ENCODE results near the gene GOLPH3L. TPM values are rescaled to one million over a fixed set of nuclear protein-coding genes. Genes with fewer than 3 reads are reported as not detected.

Gene GOLPH3L
- total and polyA plus RNA-seq, 2 experiments from 2014 or later: 23.5 to 29.6 TPM

DNA sequence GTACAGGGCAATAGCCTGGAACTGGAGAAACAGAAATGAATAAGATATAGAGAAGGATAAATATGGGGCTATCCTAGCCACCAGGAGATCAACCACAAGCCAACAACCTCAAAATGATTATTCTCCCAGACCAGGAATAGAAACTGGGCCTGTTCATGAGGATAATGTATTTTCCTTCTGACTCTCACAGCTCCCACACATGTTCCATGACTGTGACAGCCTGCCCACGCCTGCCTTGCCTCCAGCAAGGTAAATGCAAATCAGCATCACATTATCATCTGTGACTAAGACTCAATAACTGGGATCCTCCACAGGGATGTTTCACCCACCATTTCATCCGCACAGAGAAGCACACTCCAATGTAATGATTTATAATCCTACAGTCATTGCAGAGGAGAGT, 70.8 kb downstream of the GOLPH3L start:
- Histone ChIP-seq H3K79me2 (replicated peaks; ENCODE audit: insufficient read depth) (peaks cover 53% of the 10 kb centered on the region), H2AFZ (no peak overlapping the region), H3K27ac (ENCODE audit: low read depth) (peak overlapping the region; percentile 51; the same call in 1 of the 2 replicates), H3K27me3 (ENCODE audit: insufficient read depth) (no peaks in the 10 kb centered on the region), H3K36me3 (ENCODE audit: insufficient read depth) (peaks cover 40% of the 10 kb centered on the region), H3K9me2 (ENCODE audit: insufficient read depth) (no peaks in the 10 kb centered on the region), H3K4me3 (no peak overlapping the region), H3K4me2 (no peak overlapping the region), H4K20me1 (replicated peaks; ENCODE audit: insufficient read depth) (peaks cover 10% of the 10 kb centered on the region), H3F3A (replicated peaks; ENCODE audit: low read depth) (peaks cover 29% of the 10 kb centered on the region), H3K4me1 (ENCODE audit: insufficient read depth) (peaks cover 28% of the 10 kb centered on the region)
- no peak for DNase-seq (ENCODE audit: low spot score)
- H3K27me3 Mint-ChIP-seq (ENCODE audit: insufficient read depth, low read depth, poor library complexity): peaks cover 4% of the 10 kb centered on the region
- H3K4me1 Mint-ChIP-seq: peaks cover 44% of the 10 kb centered on the region
- no peaks in the 10 kb centered on the region for H3K9me3 Mint-ChIP-seq
- peaks cover 69% of the 10 kb centered on the region for H3K36me3 Mint-ChIP-seq (ENCODE audit: low read depth)
- H3K27ac Mint-ChIP-seq: no peak overlapping the region
- H3K4me3 Mint-ChIP-seq: no peak overlapping the region
- TF ChIP-seq, protein P1, sequence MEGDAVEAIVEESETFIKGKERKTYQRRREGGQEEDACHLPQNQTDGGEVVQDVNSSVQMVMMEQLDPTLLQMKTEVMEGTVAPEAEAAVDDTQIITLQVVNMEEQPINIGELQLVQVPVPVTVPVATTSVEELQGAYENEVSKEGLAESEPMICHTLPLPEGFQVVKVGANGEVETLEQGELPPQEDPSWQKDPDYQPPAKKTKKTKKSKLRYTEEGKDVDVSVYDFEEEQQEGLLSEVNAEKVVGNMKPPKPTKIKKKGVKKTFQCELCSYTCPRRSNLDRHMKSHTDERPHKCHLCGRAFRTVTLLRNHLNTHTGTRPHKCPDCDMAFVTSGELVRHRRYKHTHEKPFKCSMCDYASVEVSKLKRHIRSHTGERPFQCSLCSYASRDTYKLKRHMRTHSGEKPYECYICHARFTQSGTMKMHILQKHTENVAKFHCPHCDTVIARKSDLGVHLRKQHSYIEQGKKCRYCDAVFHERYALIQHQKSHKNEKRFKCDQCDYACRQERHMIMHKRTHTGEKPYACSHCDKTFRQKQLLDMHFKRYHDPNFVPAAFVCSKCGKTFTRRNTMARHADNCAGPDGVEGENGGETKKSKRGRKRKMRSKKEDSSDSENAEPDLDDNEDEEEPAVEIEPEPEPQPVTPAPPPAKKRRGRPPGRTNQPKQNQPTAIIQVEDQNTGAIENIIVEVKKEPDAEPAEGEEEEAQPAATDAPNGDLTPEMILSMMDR (conservative IDR thresholded peaks at IDR 0.05; ENCODE audit: low read depth in 2 of 2): no peak
- TF ChIP-seq, protein P2, sequence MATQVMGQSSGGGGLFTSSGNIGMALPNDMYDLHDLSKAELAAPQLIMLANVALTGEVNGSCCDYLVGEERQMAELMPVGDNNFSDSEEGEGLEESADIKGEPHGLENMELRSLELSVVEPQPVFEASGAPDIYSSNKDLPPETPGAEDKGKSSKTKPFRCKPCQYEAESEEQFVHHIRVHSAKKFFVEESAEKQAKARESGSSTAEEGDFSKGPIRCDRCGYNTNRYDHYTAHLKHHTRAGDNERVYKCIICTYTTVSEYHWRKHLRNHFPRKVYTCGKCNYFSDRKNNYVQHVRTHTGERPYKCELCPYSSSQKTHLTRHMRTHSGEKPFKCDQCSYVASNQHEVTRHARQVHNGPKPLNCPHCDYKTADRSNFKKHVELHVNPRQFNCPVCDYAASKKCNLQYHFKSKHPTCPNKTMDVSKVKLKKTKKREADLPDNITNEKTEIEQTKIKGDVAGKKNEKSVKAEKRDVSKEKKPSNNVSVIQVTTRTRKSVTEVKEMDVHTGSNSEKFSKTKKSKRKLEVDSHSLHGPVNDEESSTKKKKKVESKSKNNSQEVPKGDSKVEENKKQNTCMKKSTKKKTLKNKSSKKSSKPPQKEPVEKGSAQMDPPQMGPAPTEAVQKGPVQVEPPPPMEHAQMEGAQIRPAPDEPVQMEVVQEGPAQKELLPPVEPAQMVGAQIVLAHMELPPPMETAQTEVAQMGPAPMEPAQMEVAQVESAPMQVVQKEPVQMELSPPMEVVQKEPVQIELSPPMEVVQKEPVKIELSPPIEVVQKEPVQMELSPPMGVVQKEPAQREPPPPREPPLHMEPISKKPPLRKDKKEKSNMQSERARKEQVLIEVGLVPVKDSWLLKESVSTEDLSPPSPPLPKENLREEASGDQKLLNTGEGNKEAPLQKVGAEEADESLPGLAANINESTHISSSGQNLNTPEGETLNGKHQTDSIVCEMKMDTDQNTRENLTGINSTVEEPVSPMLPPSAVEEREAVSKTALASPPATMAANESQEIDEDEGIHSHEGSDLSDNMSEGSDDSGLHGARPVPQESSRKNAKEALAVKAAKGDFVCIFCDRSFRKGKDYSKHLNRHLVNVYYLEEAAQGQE (IDR thresholded peaks at IDR 0.05; ENCODE audit: unreplicated experiment): no peak
- TF ChIP-seq, protein P3, sequence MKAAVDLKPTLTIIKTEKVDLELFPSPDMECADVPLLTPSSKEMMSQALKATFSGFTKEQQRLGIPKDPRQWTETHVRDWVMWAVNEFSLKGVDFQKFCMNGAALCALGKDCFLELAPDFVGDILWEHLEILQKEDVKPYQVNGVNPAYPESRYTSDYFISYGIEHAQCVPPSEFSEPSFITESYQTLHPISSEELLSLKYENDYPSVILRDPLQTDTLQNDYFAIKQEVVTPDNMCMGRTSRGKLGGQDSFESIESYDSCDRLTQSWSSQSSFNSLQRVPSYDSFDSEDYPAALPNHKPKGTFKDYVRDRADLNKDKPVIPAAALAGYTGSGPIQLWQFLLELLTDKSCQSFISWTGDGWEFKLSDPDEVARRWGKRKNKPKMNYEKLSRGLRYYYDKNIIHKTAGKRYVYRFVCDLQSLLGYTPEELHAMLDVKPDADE (IDR thresholded peaks at IDR 0.05): no peak
- TF ChIP-seq ZNF114 (CRISPR knock-in tag; IDR thresholded peaks at IDR 0.05): no peak
- TF ChIP-seq ZNF331 (CRISPR knock-in tag; IDR thresholded peaks at IDR 0.05; ENCODE audit: low read depth): no peak
- no peak for TF ChIP-seq STAT1 (IDR thresholded peaks at IDR 0.05; ENCODE audit: unreplicated experiment)
- TF ChIP-seq JUNB (IDR thresholded peaks at IDR 0.05; ENCODE audit: unreplicated experiment): no peak
- TF ChIP-seq POLR2AphosphoS5 (IDR thresholded peaks at IDR 0.05; ENCODE audit: low read depth): no peak
- TF ChIP-seq EZH2 (IDR thresholded peaks at IDR 0.05; ENCODE audit: low read depth, unreplicated experiment): no peak
- no peak for TF ChIP-seq NANOG (IDR thresholded peaks at IDR 0.05; ENCODE audit: borderline replicate concordance)
- TF ChIP-seq, protein P4, sequence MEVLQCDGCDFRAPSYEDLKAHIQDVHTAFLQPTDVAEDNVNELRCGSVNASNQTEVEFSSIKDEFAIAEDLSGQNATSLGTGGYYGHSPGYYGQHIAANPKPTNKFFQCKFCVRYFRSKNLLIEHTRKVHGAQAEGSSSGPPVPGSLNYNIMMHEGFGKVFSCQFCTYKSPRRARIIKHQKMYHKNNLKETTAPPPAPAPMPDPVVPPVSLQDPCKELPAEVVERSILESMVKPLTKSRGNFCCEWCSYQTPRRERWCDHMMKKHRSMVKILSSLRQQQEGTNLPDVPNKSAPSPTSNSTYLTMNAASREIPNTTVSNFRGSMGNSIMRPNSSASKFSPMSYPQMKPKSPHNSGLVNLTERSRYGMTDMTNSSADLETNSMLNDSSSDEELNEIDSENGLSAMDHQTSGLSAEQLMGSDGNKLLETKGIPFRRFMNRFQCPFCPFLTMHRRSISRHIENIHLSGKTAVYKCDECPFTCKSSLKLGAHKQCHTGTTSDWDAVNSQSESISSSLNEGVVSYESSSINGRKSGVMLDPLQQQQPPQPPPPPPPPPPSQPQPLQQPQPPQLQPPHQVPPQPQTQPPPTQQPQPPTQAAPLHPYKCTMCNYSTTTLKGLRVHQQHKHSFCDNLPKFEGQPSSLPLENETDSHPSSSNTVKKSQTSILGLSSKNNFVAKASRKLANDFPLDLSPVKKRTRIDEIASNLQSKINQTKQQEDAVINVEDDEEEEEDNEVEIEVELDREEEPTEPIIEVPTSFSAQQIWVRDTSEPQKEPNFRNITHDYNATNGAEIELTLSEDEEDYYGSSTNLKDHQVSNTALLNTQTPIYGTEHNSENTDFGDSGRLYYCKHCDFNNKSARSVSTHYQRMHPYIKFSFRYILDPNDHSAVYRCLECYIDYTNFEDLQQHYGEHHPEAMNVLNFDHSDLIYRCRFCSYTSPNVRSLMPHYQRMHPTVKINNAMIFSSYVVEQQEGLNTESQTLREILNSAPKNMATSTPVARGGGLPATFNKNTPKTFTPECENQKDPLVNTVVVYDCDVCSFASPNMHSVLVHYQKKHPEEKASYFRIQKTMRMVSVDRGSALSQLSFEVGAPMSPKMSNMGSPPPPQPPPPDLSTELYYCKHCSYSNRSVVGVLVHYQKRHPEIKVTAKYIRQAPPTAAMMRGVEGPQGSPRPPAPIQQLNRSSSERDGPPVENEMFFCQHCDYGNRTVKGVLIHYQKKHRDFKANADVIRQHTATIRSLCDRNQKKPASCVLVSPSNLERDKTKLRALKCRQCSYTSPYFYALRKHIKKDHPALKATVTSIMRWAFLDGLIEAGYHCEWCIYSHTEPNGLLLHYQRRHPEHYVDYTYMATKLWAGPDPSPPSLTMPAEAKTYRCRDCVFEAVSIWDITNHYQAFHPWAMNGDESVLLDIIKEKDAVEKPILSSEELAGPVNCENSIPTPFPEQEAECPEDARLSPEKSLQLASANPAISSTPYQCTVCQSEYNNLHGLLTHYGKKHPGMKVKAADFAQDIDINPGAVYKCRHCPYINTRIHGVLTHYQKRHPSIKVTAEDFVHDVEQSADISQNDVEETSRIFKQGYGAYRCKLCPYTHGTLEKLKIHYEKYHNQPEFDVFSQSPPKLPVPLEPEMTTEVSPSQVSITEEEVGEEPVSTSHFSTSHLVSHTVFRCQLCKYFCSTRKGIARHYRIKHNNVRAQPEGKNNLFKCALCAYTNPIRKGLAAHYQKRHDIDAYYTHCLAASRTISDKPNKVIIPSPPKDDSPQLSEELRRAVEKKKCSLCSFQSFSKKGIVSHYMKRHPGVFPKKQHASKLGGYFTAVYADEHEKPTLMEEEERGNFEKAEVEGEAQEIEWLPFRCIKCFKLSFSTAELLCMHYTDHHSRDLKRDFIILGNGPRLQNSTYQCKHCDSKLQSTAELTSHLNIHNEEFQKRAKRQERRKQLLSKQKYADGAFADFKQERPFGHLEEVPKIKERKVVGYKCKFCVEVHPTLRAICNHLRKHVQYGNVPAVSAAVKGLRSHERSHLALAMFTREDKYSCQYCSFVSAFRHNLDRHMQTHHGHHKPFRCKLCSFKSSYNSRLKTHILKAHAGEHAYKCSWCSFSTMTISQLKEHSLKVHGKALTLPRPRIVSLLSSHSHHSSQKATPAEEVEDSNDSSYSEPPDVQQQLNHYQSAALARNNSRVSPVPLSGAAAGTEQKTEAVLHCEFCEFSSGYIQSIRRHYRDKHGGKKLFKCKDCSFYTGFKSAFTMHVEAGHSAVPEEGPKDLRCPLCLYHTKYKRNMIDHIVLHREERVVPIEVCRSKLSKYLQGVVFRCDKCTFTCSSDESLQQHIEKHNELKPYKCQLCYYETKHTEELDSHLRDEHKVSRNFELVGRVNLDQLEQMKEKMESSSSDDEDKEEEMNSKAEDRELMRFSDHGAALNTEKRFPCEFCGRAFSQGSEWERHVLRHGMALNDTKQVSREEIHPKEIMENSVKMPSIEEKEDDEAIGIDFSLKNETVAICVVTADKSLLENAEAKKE (CRISPR knock-in tag; IDR thresholded peaks at IDR 0.05): no peak
- no peak for ATAC-seq

Measured in GM23338 (cell line).